ENCODE measurements around the gene CACNA1C.

CACNA1C gene

GRCh38 chr12:2654311-2654710 lies 601.5 kb downstream of the CACNA1C start:
- Histone ChIP-seq H3K9me3 (ENCODE audit: control insufficient read depth in 1 of 2, low read length in 2 of 2) (no peaks in the 10 kb centered on the region), H3K27ac (ENCODE audit: low read depth, low read length) (no peak overlapping the region), H3K9ac (ENCODE audit: low read depth in 1 of 2, low read length in 2 of 2) (no peak overlapping the region), H3K36me3 (ENCODE audit: control insufficient read depth in 1 of 2, insufficient read depth in 2 of 2, low read length in 2 of 2) (no peaks in the 10 kb centered on the region), H3K27me3 (ENCODE audit: control insufficient read depth in 1 of 2, insufficient read depth in 2 of 2, low read length in 2 of 2) (peaks cover 0 to 4% of the 10 kb centered on the region in 2 donors), H3K4me3 (ENCODE audit: low read depth in 1 of 2, low read length in 2 of 2) (no peak overlapping the region), H3K4me1 (ENCODE audit: control insufficient read depth in 1 of 2, insufficient read depth in 2 of 2, low read length in 2 of 2) (no peaks in the 10 kb centered on the region)

GRCh38 chr12:2654741-2655140 lies 602.0 kb downstream of the CACNA1C start:
- Histone ChIP-seq H3K36me3 (ENCODE audit: control insufficient read depth in 1 of 2, insufficient read depth in 2 of 2, low read length in 2 of 2) (no peaks in the 10 kb centered on the region), H3K27ac (ENCODE audit: low read depth, low read length) (no peak overlapping the region), H3K9me3 (ENCODE audit: control insufficient read depth in 1 of 2, low read length in 2 of 2) (no peaks in the 10 kb centered on the region), H3K4me1 (ENCODE audit: control insufficient read depth in 1 of 2, insufficient read depth in 2 of 2, low read length in 2 of 2) (no peaks in the 10 kb centered on the region), H3K27me3 (ENCODE audit: control insufficient read depth in 1 of 2, insufficient read depth in 2 of 2, low read length in 2 of 2) (peaks cover 0 to 3% of the 10 kb centered on the region in 2 donors), H3K4me3 (ENCODE audit: low read depth in 1 of 2, low read length in 2 of 2) (no peak overlapping the region), H3K9ac (ENCODE audit: low read depth in 1 of 2, low read length in 2 of 2) (no peak overlapping the region)

- Histone ChIP-seq H3K9me3 (ENCODE audit: control insufficient read depth in 1 of 2, low read length in 2 of 2) (no peaks in the 10 kb centered on the region), H3K9ac (ENCODE audit: low read depth in 1 of 2, low read length in 2 of 2) (no peak overlapping the region), H3K27me3 (ENCODE audit: control insufficient read depth in 1 of 2, insufficient read depth in 2 of 2, low read length in 2 of 2) (no peaks in the 10 kb centered on the region), H3K4me3 (ENCODE audit: low read depth in 1 of 2, low read length in 2 of 2) (no peak overlapping the region), H3K27ac (ENCODE audit: low read depth, low read length) (no peak overlapping the region), H3K36me3 (ENCODE audit: control insufficient read depth in 1 of 2, insufficient read depth in 2 of 2, low read length in 2 of 2) (no peaks in the 10 kb centered on the region), H3K4me1 (ENCODE audit: control insufficient read depth in 1 of 2, insufficient read depth in 2 of 2, low read length in 2 of 2) (no peaks in the 10 kb centered on the region)
Measured at GRCh38 chr12:2662524-2662923, 609.7 kb downstream of the CACNA1C start.

- Histone ChIP-seq H3K9me3 (ENCODE audit: control insufficient read depth in 1 of 2, low read length in 2 of 2) (no peaks in the 10 kb centered on the region), H3K9ac (ENCODE audit: low read depth in 1 of 2, low read length in 2 of 2) (no peak overlapping the region), H3K4me1 (ENCODE audit: control insufficient read depth in 1 of 2, insufficient read depth in 2 of 2, low read length in 2 of 2) (no peaks in the 10 kb centered on the region), H3K27ac (ENCODE audit: low read depth, low read length) (no peak overlapping the region), H3K36me3 (ENCODE audit: control insufficient read depth in 1 of 2, insufficient read depth in 2 of 2, low read length in 2 of 2) (no peaks in the 10 kb centered on the region), H3K27me3 (ENCODE audit: control insufficient read depth in 1 of 2, insufficient read depth in 2 of 2, low read length in 2 of 2) (no peaks in the 10 kb centered on the region), H3K4me3 (ENCODE audit: low read depth in 1 of 2, low read length in 2 of 2) (no peak overlapping the region)
Measured at GRCh38 chr12:2664721-2665577, 612.2 kb downstream of the CACNA1C start.

- H3K4me3 ChIP-seq (ENCODE audit: low read depth in 1 of 2, low read length in 2 of 2) = no peak overlapping the region
- no peaks in the 10 kb centered on the region for H3K9me3 ChIP-seq (ENCODE audit: control insufficient read depth in 1 of 2, low read length in 2 of 2)
- H3K9ac ChIP-seq (ENCODE audit: low read depth in 1 of 2, low read length in 2 of 2) = no peak overlapping the region
- no peak overlapping the region for H3K27ac ChIP-seq (ENCODE audit: low read depth, low read length)
- H3K36me3 ChIP-seq (ENCODE audit: control insufficient read depth in 1 of 2, insufficient read depth in 2 of 2, low read length in 2 of 2) = no peaks in the 10 kb centered on the region
- H3K4me1 ChIP-seq (ENCODE audit: control insufficient read depth in 1 of 2, insufficient read depth in 2 of 2, low read length in 2 of 2) = no peaks in the 10 kb centered on the region
- no peaks in the 10 kb centered on the region for H3K27me3 ChIP-seq (ENCODE audit: control insufficient read depth in 1 of 2, insufficient read depth in 2 of 2, low read length in 2 of 2)
Measured at GRCh38 chr12:2666411-2666810, 613.6 kb downstream of the CACNA1C start.

GRCh38 chr12:2666846-2667245 lies 614.1 kb downstream of the CACNA1C start:
- H3K9me3 ChIP-seq (ENCODE audit: control insufficient read depth in 1 of 2, low read length in 2 of 2) = no peaks in the 10 kb centered on the region
- no peak overlapping the region for H3K27ac ChIP-seq (ENCODE audit: low read depth, low read length)
- no peak overlapping the region for H3K4me3 ChIP-seq (ENCODE audit: low read depth in 1 of 2, low read length in 2 of 2)
- no peaks in the 10 kb centered on the region for H3K4me1 ChIP-seq (ENCODE audit: control insufficient read depth in 1 of 2, insufficient read depth in 2 of 2, low read length in 2 of 2)
- H3K27me3 ChIP-seq (ENCODE audit: control insufficient read depth in 1 of 2, insufficient read depth in 2 of 2, low read length in 2 of 2) = no peaks in the 10 kb centered on the region
- H3K36me3 ChIP-seq (ENCODE audit: control insufficient read depth in 1 of 2, insufficient read depth in 2 of 2, low read length in 2 of 2) = no peaks in the 10 kb centered on the region
- no peak overlapping the region for H3K9ac ChIP-seq (ENCODE audit: low read depth in 1 of 2, low read length in 2 of 2)

- no peaks in the 10 kb centered on the region for H3K4me1 ChIP-seq (ENCODE audit: control insufficient read depth in 1 of 2, insufficient read depth in 2 of 2, low read length in 2 of 2)
- H3K4me3 ChIP-seq (ENCODE audit: low read depth in 1 of 2, low read length in 2 of 2) = no peak overlapping the region
- H3K9me3 ChIP-seq (ENCODE audit: control insufficient read depth in 1 of 2, low read length in 2 of 2) = no peaks in the 10 kb centered on the region
- no peaks in the 10 kb centered on the region for H3K27me3 ChIP-seq (ENCODE audit: control insufficient read depth in 1 of 2, insufficient read depth in 2 of 2, low read length in 2 of 2)
- no peaks in the 10 kb centered on the region for H3K36me3 ChIP-seq (ENCODE audit: control insufficient read depth in 1 of 2, insufficient read depth in 2 of 2, low read length in 2 of 2)
- H3K9ac ChIP-seq (ENCODE audit: low read depth in 1 of 2, low read length in 2 of 2) = no peak overlapping the region
- no peak overlapping the region for H3K27ac ChIP-seq (ENCODE audit: low read depth, low read length)
Measured at GRCh38 chr12:2667716-2668440, 615.1 kb downstream of the CACNA1C start.

GRCh38 chr12:2668816-2669215 lies 616.0 kb downstream of the CACNA1C start:
- no peaks in the 10 kb centered on the region for H3K9me3 ChIP-seq (ENCODE audit: control insufficient read depth in 1 of 2, low read length in 2 of 2)
- no peaks in the 10 kb centered on the region for H3K27me3 ChIP-seq (ENCODE audit: control insufficient read depth in 1 of 2, insufficient read depth in 2 of 2, low read length in 2 of 2)
- H3K36me3 ChIP-seq (ENCODE audit: control insufficient read depth in 1 of 2, insufficient read depth in 2 of 2, low read length in 2 of 2) = no peaks in the 10 kb centered on the region
- H3K9ac ChIP-seq (ENCODE audit: low read depth in 1 of 2, low read length in 2 of 2) = no peak overlapping the region
- no peaks in the 10 kb centered on the region for H3K4me1 ChIP-seq (ENCODE audit: control insufficient read depth in 1 of 2, insufficient read depth in 2 of 2, low read length in 2 of 2)
- no peak overlapping the region for H3K4me3 ChIP-seq (ENCODE audit: low read depth in 1 of 2, low read length in 2 of 2)
- H3K27ac ChIP-seq (ENCODE audit: low read depth, low read length) = no peak overlapping the region

- H3K27me3 ChIP-seq (ENCODE audit: control insufficient read depth in 1 of 2, insufficient read depth in 2 of 2, low read length in 2 of 2) = no peaks in the 10 kb centered on the region
- H3K27ac ChIP-seq (ENCODE audit: low read depth, low read length) = no peak overlapping the region
- no peak overlapping the region for H3K4me3 ChIP-seq (ENCODE audit: low read depth in 1 of 2, low read length in 2 of 2)
- no peak overlapping the region for H3K9ac ChIP-seq (ENCODE audit: low read depth in 1 of 2, low read length in 2 of 2)
- H3K36me3 ChIP-seq (ENCODE audit: control insufficient read depth in 1 of 2, insufficient read depth in 2 of 2, low read length in 2 of 2) = no peaks in the 10 kb centered on the region
- H3K4me1 ChIP-seq (ENCODE audit: control insufficient read depth in 1 of 2, insufficient read depth in 2 of 2, low read length in 2 of 2) = no peaks in the 10 kb centered on the region
- H3K9me3 ChIP-seq (ENCODE audit: control insufficient read depth in 1 of 2, low read length in 2 of 2) = no peaks in the 10 kb centered on the region
Measured at GRCh38 chr12:2669560-2669959, 616.8 kb downstream of the CACNA1C start.

- Histone ChIP-seq H3K27me3 (ENCODE audit: control insufficient read depth in 1 of 2, insufficient read depth in 2 of 2, low read length in 2 of 2) (no peaks in the 10 kb centered on the region), H3K9ac (ENCODE audit: low read depth in 1 of 2, low read length in 2 of 2) (no peak overlapping the region), H3K9me3 (ENCODE audit: control insufficient read depth in 1 of 2, low read length in 2 of 2) (no peaks in the 10 kb centered on the region), H3K36me3 (ENCODE audit: control insufficient read depth in 1 of 2, insufficient read depth in 2 of 2, low read length in 2 of 2) (no peaks in the 10 kb centered on the region), H3K4me3 (ENCODE audit: low read depth in 1 of 2, low read length in 2 of 2) (no peak overlapping the region), H3K27ac (ENCODE audit: low read depth, low read length) (no peak overlapping the region), H3K4me1 (ENCODE audit: control insufficient read depth in 1 of 2, insufficient read depth in 2 of 2, low read length in 2 of 2) (no peaks in the 10 kb centered on the region)
Measured at GRCh38 chr12:2672863-2673262, 620.1 kb downstream of the CACNA1C start.
